Measurements from ENCODE around the gene LRTM2.

The LRTM2 gene

DNA sequence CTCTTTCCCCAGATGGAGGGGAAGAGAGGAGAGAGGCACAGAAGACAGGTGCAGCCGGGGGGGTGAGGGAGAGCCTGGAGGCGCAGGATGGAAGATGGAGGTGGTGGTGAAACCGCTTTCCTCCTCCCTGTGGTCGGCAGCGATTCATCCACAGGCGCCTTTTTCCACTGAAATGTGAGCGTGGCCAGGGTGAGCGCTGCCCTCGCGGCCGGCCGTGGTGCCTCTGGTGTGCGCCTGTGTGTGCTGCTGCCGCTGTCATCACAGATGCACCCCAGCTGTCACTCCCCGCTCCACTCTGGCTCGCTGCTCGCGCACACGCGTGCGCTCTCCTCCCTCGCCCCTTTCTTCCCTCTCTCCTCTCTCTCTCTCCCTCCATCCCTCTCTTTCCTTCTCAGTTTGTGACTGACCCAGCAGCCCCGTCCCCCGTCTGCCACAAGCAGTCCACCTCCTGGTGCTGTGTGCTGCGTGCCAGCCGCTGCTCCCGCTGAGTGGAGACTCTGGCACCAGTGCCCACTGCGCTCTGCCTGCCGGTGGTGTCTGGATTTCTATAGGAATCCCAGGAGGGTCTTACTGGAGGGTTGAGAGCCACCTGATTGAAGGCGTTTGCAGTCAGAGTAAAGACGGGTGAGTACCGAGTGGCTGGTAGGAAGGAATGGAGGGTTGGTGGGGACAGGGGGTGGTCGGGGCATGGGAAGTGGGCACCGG lies at the start of gene LRTM2:
TSS of gene LRTM2 (plus strand) at position 375 of the 705 bp plus-strand sequence. CDS start 7,584 bp downstream, outside the sequence.
- Histone ChIP-seq H2AFZ (ENCODE audit: low read length) (no peak within 1 kb of the TSS), H3K4me3 (ENCODE audit: low read length, poor library complexity, severe bottlenecking) (no peak within 1 kb of the TSS), H3K4me1 (ENCODE audit: insufficient read depth, low read length, poor library complexity, severe bottlenecking) (no peaks in the 10 kb centered on the region), H3F3A (ENCODE audit: low read depth) (no peaks in the 10 kb centered on the region), H4K20me1 (ENCODE audit: insufficient read depth, low read length, poor library complexity, severe bottlenecking) (no peaks in the 10 kb centered on the region), H3K79me2 (ENCODE audit: insufficient read depth, low read length) (no peaks in the 10 kb centered on the region), H3K9ac (ENCODE audit: low read depth, low read length, poor library complexity, severe bottlenecking) (no peak within 1 kb of the TSS), H3K36me3 (ENCODE audit: insufficient read depth, low read length) (no peaks in the 10 kb centered on the region), H3K27me3 (ENCODE audit: insufficient read depth, low read length, poor library complexity, severe bottlenecking) (no peaks in the 10 kb centered on the region), H3K9me3 (ENCODE audit: insufficient read depth, low read depth, low read length) (no peaks in the 10 kb centered on the region), H3K4me2 (ENCODE audit: low read depth, low read length, poor library complexity, severe bottlenecking) (no peak within 1 kb of the TSS), H3K9me2 (replicated peaks; ENCODE audit: low read depth, low read length) (no peaks in the 10 kb centered on the region)
- TF ChIP-seq EZH2phosphoT487 (IDR thresholded peaks at IDR 0.05; ENCODE audit: borderline replicate concordance), result no peak
- TF ChIP-seq, protein P1, sequence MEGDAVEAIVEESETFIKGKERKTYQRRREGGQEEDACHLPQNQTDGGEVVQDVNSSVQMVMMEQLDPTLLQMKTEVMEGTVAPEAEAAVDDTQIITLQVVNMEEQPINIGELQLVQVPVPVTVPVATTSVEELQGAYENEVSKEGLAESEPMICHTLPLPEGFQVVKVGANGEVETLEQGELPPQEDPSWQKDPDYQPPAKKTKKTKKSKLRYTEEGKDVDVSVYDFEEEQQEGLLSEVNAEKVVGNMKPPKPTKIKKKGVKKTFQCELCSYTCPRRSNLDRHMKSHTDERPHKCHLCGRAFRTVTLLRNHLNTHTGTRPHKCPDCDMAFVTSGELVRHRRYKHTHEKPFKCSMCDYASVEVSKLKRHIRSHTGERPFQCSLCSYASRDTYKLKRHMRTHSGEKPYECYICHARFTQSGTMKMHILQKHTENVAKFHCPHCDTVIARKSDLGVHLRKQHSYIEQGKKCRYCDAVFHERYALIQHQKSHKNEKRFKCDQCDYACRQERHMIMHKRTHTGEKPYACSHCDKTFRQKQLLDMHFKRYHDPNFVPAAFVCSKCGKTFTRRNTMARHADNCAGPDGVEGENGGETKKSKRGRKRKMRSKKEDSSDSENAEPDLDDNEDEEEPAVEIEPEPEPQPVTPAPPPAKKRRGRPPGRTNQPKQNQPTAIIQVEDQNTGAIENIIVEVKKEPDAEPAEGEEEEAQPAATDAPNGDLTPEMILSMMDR (conservative IDR thresholded peaks at IDR 0.05; ENCODE audit: low read length), result no peak

DNA sequence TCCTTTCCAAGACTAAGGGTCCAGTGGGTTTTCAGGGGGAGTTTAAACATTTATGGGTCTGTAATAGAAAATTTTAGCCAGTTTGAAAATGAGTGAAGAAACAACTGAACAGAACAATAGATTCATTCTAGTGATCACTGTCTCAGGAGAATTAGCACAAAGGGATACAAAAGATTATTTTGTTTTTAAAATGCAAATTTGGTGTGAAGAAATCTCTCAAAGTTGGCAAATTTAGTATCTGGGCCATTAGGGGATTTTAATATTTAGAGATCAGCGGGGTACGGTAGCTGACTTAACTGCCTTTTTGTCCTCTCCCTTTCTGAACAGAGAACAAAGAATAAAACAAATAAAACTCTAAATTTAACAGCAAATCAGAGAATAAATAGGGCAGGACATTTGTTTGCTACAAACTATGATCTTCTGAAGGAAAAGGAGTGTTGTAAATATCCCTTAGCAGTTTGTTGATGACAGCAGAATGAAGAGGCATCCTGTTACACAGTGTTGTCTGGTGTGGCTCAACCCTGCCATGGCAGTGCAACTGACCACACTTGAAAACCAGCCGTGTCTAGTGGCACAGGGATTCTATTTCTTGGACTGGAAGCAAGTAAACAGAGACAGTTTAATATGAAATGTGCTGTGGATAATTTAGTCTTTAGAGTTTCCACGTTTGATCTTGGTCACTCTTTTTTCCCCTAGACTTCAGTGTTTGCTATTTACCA lies 46.3 kb upstream of the LRTM2 start:
- H3K27me3 ChIP-seq (ENCODE audit: insufficient read depth, low read length, poor library complexity, severe bottlenecking), result no peaks in the 10 kb centered on the region
- peaks cover 57% of the 10 kb centered on the region; the same call in 1 of the 2 replicates for H3K36me3 ChIP-seq (ENCODE audit: insufficient read depth, low read length)
- H4K20me1 ChIP-seq (ENCODE audit: insufficient read depth, low read length, poor library complexity, severe bottlenecking), result peaks cover 3% of the 10 kb centered on the region
- no peaks in the 10 kb centered on the region for H3K9me3 ChIP-seq (ENCODE audit: insufficient read depth, low read depth, low read length)
- no peaks in the 10 kb centered on the region for H3F3A ChIP-seq (ENCODE audit: low read depth)
- no peak overlapping the region for H3K4me3 ChIP-seq (ENCODE audit: low read length, poor library complexity, severe bottlenecking)
- peaks cover 13% of the 10 kb centered on the region for H3K4me1 ChIP-seq (ENCODE audit: insufficient read depth, low read length, poor library complexity, severe bottlenecking)
- no peak overlapping the region for H2AFZ ChIP-seq (ENCODE audit: low read length)
- TF ChIP-seq, protein P1 (conservative IDR thresholded peaks at IDR 0.05; ENCODE audit: low read length), result no peak
- no peak for TF ChIP-seq EZH2phosphoT487 (IDR thresholded peaks at IDR 0.05; ENCODE audit: borderline replicate concordance)
- peaks cover 34% of the 10 kb centered on the region; the same call in 1 of the 2 replicates for H3K79me2 ChIP-seq (ENCODE audit: insufficient read depth, low read length)
- H3K9me2 ChIP-seq (replicated peaks; ENCODE audit: low read depth, low read length), result no peaks in the 10 kb centered on the region
- H3K4me2 ChIP-seq (ENCODE audit: low read depth, low read length, poor library complexity, severe bottlenecking), result no peak overlapping the region
- H3K9ac ChIP-seq (ENCODE audit: low read depth, low read length, poor library complexity, severe bottlenecking), result no peak overlapping the region

DNA sequence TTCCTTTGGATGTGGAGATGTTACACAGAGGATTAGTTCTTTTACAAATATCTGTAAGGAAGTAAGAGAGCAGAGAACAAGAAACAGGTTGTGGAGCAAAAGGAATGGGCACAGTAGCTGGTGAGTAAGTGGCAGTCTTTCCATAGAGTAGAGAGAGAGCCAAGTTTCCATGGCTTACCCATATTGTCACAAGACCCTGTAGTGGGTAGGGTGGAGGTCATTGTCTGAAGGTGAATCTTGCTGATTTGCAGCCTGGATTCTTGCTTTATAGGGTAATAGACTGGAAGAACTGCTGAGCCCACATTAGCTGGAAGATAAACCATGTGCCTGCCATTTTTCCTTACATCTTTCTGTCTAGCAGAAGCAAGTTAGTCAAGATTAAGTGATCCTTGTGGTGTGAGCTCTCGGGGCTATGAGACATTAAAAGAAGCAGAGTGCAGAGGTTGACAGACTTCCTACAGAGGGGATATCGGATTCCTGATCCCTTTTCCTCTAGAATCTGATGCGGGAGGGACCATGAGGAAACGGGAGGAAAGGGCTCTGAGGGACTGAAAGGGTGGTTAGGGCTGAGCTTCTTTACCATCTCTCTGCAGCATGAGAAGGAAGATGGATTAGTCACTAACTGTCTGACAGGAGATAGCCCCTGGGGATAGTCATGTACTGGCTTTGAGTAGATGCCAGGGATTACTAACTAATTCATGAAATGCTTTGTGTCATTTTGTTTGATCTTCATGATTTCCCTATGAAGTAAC lies 44.0 kb upstream of the LRTM2 start:
- no peaks in the 10 kb centered on the region for H3K27me3 ChIP-seq (ENCODE audit: insufficient read depth, low read length, poor library complexity, severe bottlenecking)
- no peaks in the 10 kb centered on the region for H3K9me2 ChIP-seq (replicated peaks; ENCODE audit: low read depth, low read length)
- H3K79me2 ChIP-seq (ENCODE audit: insufficient read depth, low read length), result peaks cover 19% of the 10 kb centered on the region; the same call in 1 of the 2 replicates
- H3K4me3 ChIP-seq (ENCODE audit: low read length, poor library complexity, severe bottlenecking), result no peak overlapping the region
- no peak overlapping the region for H3K9ac ChIP-seq (ENCODE audit: low read depth, low read length, poor library complexity, severe bottlenecking)
- peaks cover 13% of the 10 kb centered on the region for H3K4me1 ChIP-seq (ENCODE audit: insufficient read depth, low read length, poor library complexity, severe bottlenecking)
- TF ChIP-seq, protein P1 (conservative IDR thresholded peaks at IDR 0.05; ENCODE audit: low read length), result no peak
- no peak for TF ChIP-seq EZH2phosphoT487 (IDR thresholded peaks at IDR 0.05; ENCODE audit: borderline replicate concordance)
- no peaks in the 10 kb centered on the region for H3K9me3 ChIP-seq (ENCODE audit: insufficient read depth, low read depth, low read length)
- peak overlapping the region; percentile 19 for H3K4me2 ChIP-seq (ENCODE audit: low read depth, low read length, poor library complexity, severe bottlenecking)
- peaks cover 61% of the 10 kb centered on the region; the same call in 1 of the 2 replicates for H3K36me3 ChIP-seq (ENCODE audit: insufficient read depth, low read length)
- H3F3A ChIP-seq (ENCODE audit: low read depth), result no peaks in the 10 kb centered on the region
- H2AFZ ChIP-seq (ENCODE audit: low read length), result no peak overlapping the region
- H4K20me1 ChIP-seq (ENCODE audit: insufficient read depth, low read length, poor library complexity, severe bottlenecking), result peaks cover 3% of the 10 kb centered on the region
